Upper lobe of left lung (tissue), 6 donors: ENCODE results near the gene NDFIP2. TPM values are rescaled to one million over a fixed set of nuclear protein-coding genes. Genes with fewer than 3 reads are reported as not detected.

Experiments
- ATAC-seq, 2 donors: fragments of 200-7000 bp; cut with Tn5 transposase; one replicate each; pipeline ENCODE4 v1.9.1; 2022; ENCODE audit warnings: mild to moderate bottlenecking in 2 of 2, moderate library complexity in 2 of 2; ENCODE audit not compliant: low FRiP score in 2 of 2
- DNase-seq, 2 donors: peaks; one replicate each; pipeline ENCODE4 v3.0.0-alpha.2; 2019 to 2020
- H3K27ac ChIP-seq, 4 donors: fragments of 200-600 bp; sonication (generic); one replicate each; pipeline ENCODE4 v1.5.1; 2016 to 2019
- H3K27me3 ChIP-seq, 4 donors: fragments of 200-600 bp; sonication (generic); one replicate each; pipeline ENCODE4 v1.5.1; 2017 to 2019
- H3K36me3 ChIP-seq, 4 donors: fragments of 200-600 bp; sonication (generic); one replicate each; pipeline ENCODE4 v1.5.1; 2016 to 2019
- H3K4me1 ChIP-seq, 4 donors: fragments of 200-600 bp; sonication (generic); one replicate each; pipeline ENCODE4 v1.5.1; 2018 to 2019
- H3K4me3 ChIP-seq, 4 donors: fragments of 200-600 bp; sonication (generic); one replicate each; pipeline ENCODE4 v1.5.1; 2017 to 2019; ENCODE audit warnings: mild to moderate bottlenecking in 2 of 4, moderate library complexity in 1 of 4
- H3K9me3 ChIP-seq, 4 donors: fragments of 200-600 bp; sonication (generic); one replicate each; pipeline ENCODE4 v1.5.1; 2018 to 2019
- EP300 ChIP-seq, 4 donors: sonication (generic); formaldehyde crosslinking; IDR thresholded peaks; one replicate each; pipeline ENCODE4 v1.5.1; 2017; ENCODE audit warnings: antibody characterized with exemption in 4 of 4, control low read depth in 2 of 4
- POLR2A ChIP-seq, 4 donors: fragments of 450-650 bp; IDR thresholded peaks; one replicate each; pipeline ENCODE4 v1.5.1; 2016 to 2017; ENCODE audit warnings: antibody characterized with exemption in 4 of 4, mild to moderate bottlenecking in 2 of 4
- POLR2AphosphoS5 ChIP-seq, 2 donors: sonication (generic); formaldehyde crosslinking; IDR thresholded peaks; one replicate each; pipeline ENCODE4 v1.5.1; 2017; ENCODE audit warnings: antibody characterized with exemption in 2 of 2
- WGBS, 2 donors: methylation state at CpG; one replicate each; pipeline ENCODE4 v1.1.5; 2017 to 2018; 5-methylcytosine and 5-hydroxymethylcytosine counted together
- total RNA-seq, 6 donors: library from RNA; depleted of rRNA in 4 of 6; stranded (reverse); fragments of >200 nt in 4 of 6; gene quantifications; one replicate each; pipeline versions ENCODE4 v1.1.0 to v1.2.1, GENCODE V29; 2016 to 2021
- TF ChIP-seq, protein P1 (sequence below), 6 experiments: fragments of 450-650 bp in 4 of 6; fragments of 200-600 bp in 2 of 6; sonication (generic) in 2 of 6; IDR thresholded peaks; one replicate each; pipeline ENCODE4 v1.5.1; 2016 to 2019; ENCODE audit warnings: antibody characterized with exemption in 6 of 6
- donor health status: DM: no; HTN: no; CAD: no; lungs with moderate emphysema.
- donor health status: DM: no; HTN: yes; CAD: no; lungs with severe emphysema.

Gene NDFIP2
- total RNA-seq, 6 donors from 2014 or later = 8.4 to 37.2 (median 26.2) TPM

- Histone ChIP-seq H3K27me3 (no peaks in the 10 kb centered on the region), H3K27ac (no peak overlapping the region), H3K9me3 (no peaks in the 10 kb centered on the region), H3K4me3 (no peak overlapping the region), H3K4me1 (peaks cover 0 to 4% (median 0%) of the 10 kb centered on the region in 4 donors), H3K36me3 (no peaks in the 10 kb centered on the region)
- 82 to 85% methylated on average over 3 of the region's 3 CpGs for WGBS, 2 donors
- DNase-seq (no peak), ATAC-seq (no peak)
- TF ChIP-seq, protein P1, sequence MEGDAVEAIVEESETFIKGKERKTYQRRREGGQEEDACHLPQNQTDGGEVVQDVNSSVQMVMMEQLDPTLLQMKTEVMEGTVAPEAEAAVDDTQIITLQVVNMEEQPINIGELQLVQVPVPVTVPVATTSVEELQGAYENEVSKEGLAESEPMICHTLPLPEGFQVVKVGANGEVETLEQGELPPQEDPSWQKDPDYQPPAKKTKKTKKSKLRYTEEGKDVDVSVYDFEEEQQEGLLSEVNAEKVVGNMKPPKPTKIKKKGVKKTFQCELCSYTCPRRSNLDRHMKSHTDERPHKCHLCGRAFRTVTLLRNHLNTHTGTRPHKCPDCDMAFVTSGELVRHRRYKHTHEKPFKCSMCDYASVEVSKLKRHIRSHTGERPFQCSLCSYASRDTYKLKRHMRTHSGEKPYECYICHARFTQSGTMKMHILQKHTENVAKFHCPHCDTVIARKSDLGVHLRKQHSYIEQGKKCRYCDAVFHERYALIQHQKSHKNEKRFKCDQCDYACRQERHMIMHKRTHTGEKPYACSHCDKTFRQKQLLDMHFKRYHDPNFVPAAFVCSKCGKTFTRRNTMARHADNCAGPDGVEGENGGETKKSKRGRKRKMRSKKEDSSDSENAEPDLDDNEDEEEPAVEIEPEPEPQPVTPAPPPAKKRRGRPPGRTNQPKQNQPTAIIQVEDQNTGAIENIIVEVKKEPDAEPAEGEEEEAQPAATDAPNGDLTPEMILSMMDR (IDR thresholded peaks at IDR 0.05) = no peak
- TF ChIP-seq EP300 (IDR thresholded peaks at IDR 0.05) (no peak), POLR2A (IDR thresholded peaks at IDR 0.05) (no peak), POLR2AphosphoS5 (IDR thresholded peaks at IDR 0.05) (no peak)
Measured at GRCh38 chr13:79452239-79452913, 28.6 kb upstream of the NDFIP2 start.

GRCh38 chr13:79455331-79455730 is 25.6 kb upstream of the NDFIP2 start:
- no peak overlapping the region for H3K27ac ChIP-seq
- ATAC-seq (no peak), DNase-seq (no peak)
- H3K36me3 ChIP-seq = no peaks in the 10 kb centered on the region
- 92 to 97% methylated on average over 7 of the region's 7 CpGs for WGBS, 2 donors
- TF ChIP-seq, protein P1 (IDR thresholded peaks at IDR 0.05) = no peak
- no peak for TF ChIP-seq POLR2AphosphoS5 (IDR thresholded peaks at IDR 0.05)
- TF ChIP-seq POLR2A (IDR thresholded peaks at IDR 0.05) = no peak
- no peak for TF ChIP-seq EP300 (IDR thresholded peaks at IDR 0.05)
- no peaks in the 10 kb centered on the region for H3K27me3 ChIP-seq
- H3K9me3 ChIP-seq = no peaks in the 10 kb centered on the region
- no peak overlapping the region for H3K4me3 ChIP-seq
- no peaks in the 10 kb centered on the region for H3K4me1 ChIP-seq

GRCh38 chr13:79456051-79456450 is 24.9 kb upstream of the NDFIP2 start:
- no peak overlapping the region for H3K4me3 ChIP-seq
- TF ChIP-seq EP300 (IDR thresholded peaks at IDR 0.05) = no peak
- TF ChIP-seq, protein P1 (IDR thresholded peaks at IDR 0.05) = no peak
- TF ChIP-seq POLR2AphosphoS5 (IDR thresholded peaks at IDR 0.05) = no peak
- no peak for TF ChIP-seq POLR2A (IDR thresholded peaks at IDR 0.05)
- H3K9me3 ChIP-seq = no peaks in the 10 kb centered on the region
- no peaks in the 10 kb centered on the region for H3K27me3 ChIP-seq
- no peaks in the 10 kb centered on the region for H3K36me3 ChIP-seq
- no peaks in the 10 kb centered on the region for H3K4me1 ChIP-seq
- ATAC-seq (no peak), DNase-seq (no peak)
- no peak overlapping the region for H3K27ac ChIP-seq
- 87 to 95% methylated on average over 1 of the region's 1 CpG for WGBS, 2 donors

DNA sequence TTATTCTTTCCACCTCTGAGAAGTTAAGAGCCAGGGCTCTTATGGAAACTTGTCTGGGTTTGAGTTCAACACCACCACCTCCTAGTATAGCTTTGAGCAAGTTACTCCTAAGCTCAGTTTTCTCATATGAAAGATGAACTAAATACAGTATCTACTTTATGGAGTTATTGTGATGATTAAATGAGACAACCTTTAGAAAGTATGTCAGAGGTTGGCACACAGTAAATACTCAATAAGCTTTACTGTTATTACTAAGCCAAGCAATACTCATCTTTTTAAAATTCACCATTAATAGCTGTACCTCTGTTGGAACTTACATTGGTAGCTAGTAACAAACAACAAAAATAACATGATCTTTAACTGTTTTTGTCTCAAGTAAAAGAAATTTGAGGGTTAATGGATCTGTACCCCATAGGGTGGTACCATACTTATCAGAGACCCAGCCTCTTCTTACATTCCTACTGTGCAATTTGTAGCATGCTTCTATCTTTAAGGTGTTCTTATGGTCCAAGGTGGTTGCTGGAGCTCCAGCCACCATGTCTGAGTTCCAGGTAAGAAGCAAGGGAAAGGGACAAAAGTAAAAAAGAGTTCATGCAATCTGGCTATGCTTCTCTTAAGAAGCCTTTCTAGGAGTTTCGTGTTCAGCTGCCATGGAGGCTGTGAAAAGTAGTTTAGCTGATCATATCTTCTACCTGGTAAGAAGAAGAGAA is 24.1 kb upstream of the NDFIP2 start:
- TF ChIP-seq POLR2A (IDR thresholded peaks at IDR 0.05) (no peak), EP300 (IDR thresholded peaks at IDR 0.05) (no peak), POLR2AphosphoS5 (IDR thresholded peaks at IDR 0.05) (no peak)
- TF ChIP-seq, protein P1 (IDR thresholded peaks at IDR 0.05) = no peak
- 92 to 94% methylated on average over 1 of the region's 1 CpG for WGBS, 2 donors
- DNase-seq (no peak), ATAC-seq (no peak)
- no peaks in the 10 kb centered on the region for H3K4me1 ChIP-seq
- no peaks in the 10 kb centered on the region for H3K9me3 ChIP-seq
- no peaks in the 10 kb centered on the region for H3K27me3 ChIP-seq
- no peaks in the 10 kb centered on the region for H3K36me3 ChIP-seq
- no peak overlapping the region for H3K27ac ChIP-seq
- H3K4me3 ChIP-seq = no peak overlapping the region
